ENCODE data around the gene ATP9B.

GRCh38 chr18:79278896-79279295, 209.7 kb downstream of the ATP9B start:
- no peak for TF ChIP-seq CTCF (conservative IDR thresholded peaks at IDR 0.05)
- no peak for TF ChIP-seq EZH2 (IDR thresholded peaks at IDR 0.05; ENCODE audit: low read depth)

Data from PC-9 (cell line).